GM18507 (cell line): ENCODE measurements around the gene PRKN.

ENCODE experiments used
- DNase-seq: peaks from one replicate; pipeline ENCODE4 v3.0.0; 2011; ENCODE audit warnings: low read depth; ENCODE audit not compliant: insufficient read length; ENCODE audit errors: extremely low spot score
- FAIRE-seq: peaks from 2 replicates; lab custom pipeline; 2011; peaks lifted over from hg19 to GRCh38; lab: Jason Lieb, UNC

PRKN gene

DNA sequence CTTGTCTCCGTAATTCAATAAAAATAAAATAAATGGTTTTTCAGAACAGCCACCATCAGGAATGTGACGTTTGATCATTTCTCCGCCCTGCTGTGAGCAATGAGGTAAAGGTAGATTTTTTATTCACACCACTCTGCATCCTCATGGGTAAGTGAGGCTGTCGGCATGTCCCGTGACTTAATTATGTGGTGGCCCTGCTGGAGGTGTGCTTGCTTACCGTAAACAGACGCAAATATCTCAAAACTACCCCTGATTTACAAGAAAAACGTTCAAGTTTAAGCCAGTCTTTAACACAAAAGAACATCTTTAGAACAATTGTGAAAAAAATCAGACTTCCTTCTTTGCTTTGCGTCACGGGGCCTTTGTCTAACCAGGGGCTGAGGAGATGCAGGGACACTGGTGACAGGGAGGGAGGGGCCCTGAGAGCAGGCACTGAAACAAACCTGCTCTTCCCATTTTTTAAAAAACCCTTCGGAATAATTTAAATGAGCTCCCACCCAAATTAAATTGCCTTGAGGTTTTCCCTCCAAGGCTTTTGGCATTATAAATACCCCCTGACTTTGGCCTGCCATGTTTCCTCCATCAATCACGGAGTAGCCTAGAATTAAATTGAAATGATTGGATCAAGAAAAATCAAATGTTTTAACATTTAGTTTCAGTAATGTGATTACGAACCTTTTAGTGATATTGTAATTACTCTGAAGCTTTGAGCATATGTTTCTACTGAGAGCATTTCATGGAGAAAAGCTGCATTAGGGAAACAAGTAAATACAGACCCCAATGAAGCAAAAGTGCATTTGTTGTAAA lies 13.4 kb downstream of the PRKN start:
- FAIRE-seq (no peak), DNase-seq (no peak)

DNA sequence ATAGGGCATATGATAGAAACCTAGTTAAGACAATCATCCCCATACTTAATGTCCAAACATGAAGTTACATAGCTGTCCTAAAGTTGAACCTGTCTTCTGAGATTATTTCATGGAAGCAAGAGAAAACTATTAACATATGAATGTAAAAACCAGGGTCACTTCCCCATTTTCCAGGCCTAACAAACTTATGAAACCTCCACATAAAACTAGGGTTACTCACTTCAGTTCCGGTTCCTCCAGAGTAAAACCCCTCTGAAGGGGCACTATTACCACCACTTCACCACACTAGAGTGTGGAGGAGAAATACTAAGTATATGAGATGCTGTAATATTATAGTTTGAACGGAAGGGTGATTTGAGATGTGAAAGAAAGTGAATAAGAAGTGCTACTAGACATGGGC lies 14.9 kb downstream of the PRKN start:
- DNase-seq (no peak), FAIRE-seq (no peak)

GRCh38 chr6:162711376-162711775 lies 16.2 kb downstream of the PRKN start:
- FAIRE-seq: no peak
- DNase-seq: no peak

- no peak for DNase-seq
- no peak for FAIRE-seq
Measured at GRCh38 chr6:162710936-162711335, 16.6 kb downstream of the PRKN start.

GRCh38 chr6:162710419-162710818 lies 17.1 kb downstream of the PRKN start:
- DNase-seq (no peak), FAIRE-seq (no peak)

GRCh38 chr6:162709431-162709830 lies 18.1 kb downstream of the PRKN start:
- no peak for DNase-seq
- no peak for FAIRE-seq

- no peak for DNase-seq
- no peak for FAIRE-seq
Measured at GRCh38 chr6:162708971-162709370, 18.6 kb downstream of the PRKN start.

GRCh38 chr6:162706232-162706631 lies 21.3 kb downstream of the PRKN start:
- no peak for DNase-seq
- no peak for FAIRE-seq

- DNase-seq (no peak), FAIRE-seq (no peak)
Measured at GRCh38 chr6:162705736-162706135, 21.8 kb downstream of the PRKN start.

DNA sequence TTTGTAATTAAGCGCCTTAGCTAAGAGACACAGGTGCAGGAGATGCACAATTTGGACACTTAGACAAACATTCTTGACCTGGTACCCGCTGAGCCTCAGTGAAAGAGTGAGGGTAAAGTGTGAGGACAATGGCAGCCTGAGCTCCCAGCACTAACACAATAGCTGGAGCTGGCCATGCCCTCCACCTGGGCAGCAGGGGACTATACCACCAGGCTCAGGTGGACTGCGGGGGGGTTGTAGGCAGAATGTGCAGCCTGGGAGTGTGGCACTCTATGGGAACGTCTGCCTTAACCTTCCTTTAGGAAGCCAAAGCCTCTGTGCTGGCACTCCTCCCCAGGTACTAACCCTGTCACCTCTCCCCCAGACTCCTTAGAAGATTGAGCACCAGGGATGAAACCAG lies 23.6 kb downstream of the PRKN start:
- no peak for DNase-seq
- no peak for FAIRE-seq

GRCh38 chr6:162702446-162702845 lies 25.1 kb downstream of the PRKN start:
- no peak for FAIRE-seq
- no peak for DNase-seq

- FAIRE-seq (no peak), DNase-seq (no peak)
Measured at GRCh38 chr6:162701551-162701950, 26.0 kb downstream of the PRKN start.

GRCh38 chr6:162700966-162701365 lies 26.6 kb downstream of the PRKN start:
- FAIRE-seq (no peak), DNase-seq (no peak)

- DNase-seq (no peak), FAIRE-seq (no peak)
Measured at GRCh38 chr6:162699961-162700360, 27.6 kb downstream of the PRKN start.

DNA sequence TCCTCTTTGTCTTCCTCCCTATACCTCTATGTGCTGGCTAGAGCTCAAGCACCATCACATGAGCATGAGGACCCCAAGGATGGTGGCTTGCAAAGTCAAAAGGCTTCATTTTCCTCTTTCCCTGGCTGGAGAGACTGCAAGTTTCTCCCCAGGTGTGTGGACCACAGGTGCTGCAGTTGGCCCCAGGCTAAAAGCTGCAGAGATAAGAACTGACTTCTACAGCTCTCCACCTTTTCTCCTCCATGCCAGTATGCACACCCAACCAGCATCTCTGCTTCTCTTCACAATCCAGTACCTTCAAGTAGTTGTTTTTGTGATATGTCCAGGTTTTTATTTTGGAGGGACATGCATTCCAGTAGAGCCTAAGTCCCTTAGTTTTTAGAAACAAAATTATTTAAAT lies 29.1 kb downstream of the PRKN start:
- DNase-seq (no peak), FAIRE-seq (no peak)

- DNase-seq (no peak), FAIRE-seq (no peak)
Measured at GRCh38 chr6:162697872-162698403, 29.6 kb downstream of the PRKN start.

DNA sequence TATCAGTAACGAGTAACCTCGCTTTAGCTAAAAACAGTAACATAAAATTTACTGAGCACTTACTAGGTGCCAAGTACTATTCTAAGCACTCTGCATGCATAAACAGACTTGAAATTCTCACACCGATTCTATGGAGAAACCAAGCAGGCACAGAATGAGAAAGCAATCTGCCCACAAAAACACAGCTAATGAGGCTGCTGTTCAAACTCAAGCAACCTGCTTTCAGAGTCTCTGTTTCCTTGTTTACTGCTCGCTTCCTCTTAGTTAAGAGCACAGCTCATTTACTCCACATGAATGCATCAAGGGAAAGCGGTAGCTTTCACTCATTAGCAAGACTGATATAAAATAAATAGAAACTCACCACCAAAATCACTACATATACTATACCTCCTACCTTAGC lies 37.4 kb downstream of the PRKN start:
- DNase-seq (no peak), FAIRE-seq (no peak)

GRCh38 chr6:162688751-162689345 lies 38.7 kb downstream of the PRKN start:
- DNase-seq (no peak), FAIRE-seq (no peak)

- DNase-seq: no peak
Measured at GRCh38 chr6:162685586-162685985, 42.0 kb downstream of the PRKN start.

DNA sequence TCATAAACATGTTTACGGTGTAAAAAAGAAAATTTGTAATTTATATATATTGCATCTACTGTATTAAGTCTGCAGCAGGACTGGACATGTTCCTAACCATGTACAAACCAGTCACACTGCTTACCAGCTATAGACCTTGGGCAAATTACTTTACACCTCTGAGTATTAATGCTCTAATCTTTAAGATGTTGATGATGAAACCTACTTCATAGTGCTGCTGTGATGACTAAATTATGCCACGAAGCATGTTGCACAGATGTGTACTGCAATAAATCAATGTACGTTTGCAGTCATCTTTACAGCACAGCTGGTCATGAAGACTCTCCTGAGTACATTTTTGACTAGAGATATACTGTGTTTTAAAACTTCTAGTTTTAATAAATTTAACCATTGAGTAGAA lies 42.6 kb downstream of the PRKN start:
- no peak for DNase-seq
- no peak for FAIRE-seq

More at GRCh38 chr6:162685586-162685985, 42.0 kb downstream of the PRKN start:
- FAIRE-seq: no peak

- FAIRE-seq (no peak), DNase-seq (no peak)
Measured at GRCh38 chr6:162684052-162684451, 43.5 kb downstream of the PRKN start.
